SW480 (cell line): ENCODE measurements around the gene NELFA.

Experiments used
- DNase-seq: peaks from one replicate; pipeline ENCODE4 v3.0.0-alpha.2; 2016; ENCODE audit warnings: low spot score

Gene NELFA

GRCh38 chr4:1982124-1983052, 26.4 kb downstream of the NELFA start:
- DNase-seq = peak; percentile 27

- peak; percentile 37 for DNase-seq
Measured at GRCh38 chr4:1981251-1982058, 27.3 kb downstream of the NELFA start.

GRCh38 chr4:1980561-1981041, 28.2 kb downstream of the NELFA start:
- no peak for DNase-seq

- DNase-seq = no peak
Measured at GRCh38 chr4:1979477-1980196, 29.1 kb downstream of the NELFA start.

GRCh38 chr4:1978741-1979476, 29.9 kb downstream of the NELFA start:
- DNase-seq = no peak

- no peak for DNase-seq
Measured at GRCh38 chr4:1978226-1978625, 30.5 kb downstream of the NELFA start.

GRCh38 chr4:1976416-1977352, 32.1 kb downstream of the NELFA start:
- DNase-seq = no peak

GRCh38 chr4:1975880-1976279, 32.9 kb downstream of the NELFA start:
- no peak for DNase-seq

- no peak for DNase-seq
Measured at GRCh38 chr4:1975391-1975801, 33.4 kb downstream of the NELFA start.

GRCh38 chr4:1974840-1975239, 33.9 kb downstream of the NELFA start:
- DNase-seq = no peak

- DNase-seq = no peak
Measured at GRCh38 chr4:1973661-1974060, 35.1 kb downstream of the NELFA start.

- DNase-seq = no peak
Measured at GRCh38 chr4:1973218-1973617, 35.6 kb downstream of the NELFA start.

- no peak for DNase-seq
Measured at GRCh38 chr4:1972414-1972813, 36.4 kb downstream of the NELFA start.

GRCh38 chr4:1971456-1972200, 37.1 kb downstream of the NELFA start:
- no peak for DNase-seq

GRCh38 chr4:1970926-1971325, 37.8 kb downstream of the NELFA start:
- DNase-seq = no peak

GRCh38 chr4:1969928-1970723, 38.6 kb downstream of the NELFA start:
- DNase-seq = no peak

- no peak for DNase-seq
Measured at GRCh38 chr4:1968686-1969295, 40.0 kb downstream of the NELFA start.

GRCh38 chr4:1967512-1968149, 41.1 kb downstream of the NELFA start:
- DNase-seq = no peak
